Left hindlimb (tissue), 1 donor: Measurements from ENCODE around the gene PRKAG2.
A peak's percentile ranks its signal among the peaks of the same experiment; 100 is the strongest.

Experiments used
- DNase-seq: peaks from one replicate; pipeline ENCODE4 v3.0.0-alpha.2; 2018

Gene PRKAG2

DNA sequence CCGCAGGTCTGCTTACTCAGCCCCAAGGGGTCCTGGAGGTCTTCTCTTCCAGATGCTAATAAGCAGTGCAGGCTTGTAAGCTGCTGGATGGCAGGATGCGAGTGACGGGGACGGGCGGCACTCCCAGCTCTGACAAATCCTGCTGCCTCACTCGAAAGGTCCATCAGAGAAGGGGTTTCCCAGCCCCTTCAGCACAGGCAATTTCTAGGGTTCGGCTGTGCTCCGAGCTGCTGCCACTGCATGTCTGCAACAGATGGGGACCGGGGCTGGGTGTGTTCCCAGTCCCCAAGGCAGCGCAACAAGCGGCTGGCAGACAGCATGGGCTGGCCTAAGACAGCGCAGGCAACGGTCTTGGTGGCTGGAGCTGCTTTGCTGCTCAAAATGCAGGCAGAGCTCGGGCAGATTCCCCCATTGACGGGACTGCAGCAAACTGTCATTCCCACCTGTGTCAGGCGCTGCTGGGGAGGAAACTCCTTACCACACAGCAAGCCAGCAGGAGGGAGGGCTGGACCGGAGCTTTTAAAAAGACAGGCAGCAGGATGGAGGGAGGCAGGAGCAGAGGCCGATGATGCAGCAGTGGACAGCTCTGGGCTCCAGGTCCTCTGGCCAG lies 62.4 kb downstream of the PRKAG2 start:
- DNase-seq = no peak

DNA sequence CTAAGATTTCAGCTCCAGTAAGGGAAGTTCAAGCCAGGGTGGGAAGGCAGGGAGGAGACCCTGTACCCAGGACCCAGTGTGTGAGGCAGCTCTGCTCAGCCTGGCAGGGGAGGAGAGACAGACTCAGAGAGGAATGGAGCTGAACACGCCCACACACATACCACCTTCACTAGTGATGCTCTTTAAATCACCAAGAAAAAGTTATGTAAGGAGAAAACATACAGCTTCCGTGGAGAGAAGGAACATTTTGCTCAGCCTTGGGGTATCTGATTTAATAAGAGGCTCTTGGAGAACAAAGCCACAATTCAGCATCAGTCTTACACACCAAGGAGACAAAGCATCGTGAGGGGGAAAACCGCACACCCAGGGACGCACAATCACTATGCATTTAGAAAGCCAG lies 62.9 kb downstream of the PRKAG2 start:
- no peak for DNase-seq

DNA sequence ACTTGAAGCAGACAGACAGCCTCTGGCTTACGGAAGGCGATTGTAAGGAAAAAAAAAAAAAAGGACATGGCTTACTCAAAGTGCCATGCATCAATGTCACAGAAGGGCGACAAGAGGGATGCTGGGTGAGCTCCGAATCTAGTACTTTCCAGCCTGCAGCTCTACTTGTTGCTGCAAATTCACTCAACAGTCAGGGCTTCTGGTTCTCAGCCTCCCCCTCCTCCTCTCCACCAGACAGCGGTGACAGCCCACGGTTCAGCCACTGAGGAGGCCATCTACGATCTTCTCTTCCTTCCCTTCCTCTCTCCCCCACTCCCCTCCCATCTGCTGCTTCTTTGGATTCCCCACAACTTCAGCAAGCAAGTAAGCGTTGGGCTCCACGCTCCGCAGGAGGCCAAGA lies 63.5 kb downstream of the PRKAG2 start:
- no peak for DNase-seq

DNA sequence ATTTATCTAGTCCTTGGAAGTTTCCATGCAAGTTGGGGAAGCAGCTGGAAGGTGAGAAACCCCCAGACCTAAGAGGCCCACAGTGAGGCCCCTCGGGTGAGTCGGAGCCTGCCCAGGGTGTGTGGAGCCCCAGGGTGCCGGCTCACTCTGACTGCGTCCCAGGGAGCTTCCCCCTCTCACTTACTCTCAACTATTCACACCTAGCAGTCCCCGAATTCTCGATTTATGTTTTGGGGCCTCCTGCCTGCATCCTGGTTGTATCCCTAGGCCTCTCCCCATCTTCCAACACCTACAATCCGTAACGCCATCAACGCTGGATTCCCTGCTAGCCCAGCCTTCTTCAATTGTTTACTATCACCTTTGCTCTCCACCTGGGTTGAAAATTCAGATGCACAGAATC lies 63.9 kb downstream of the PRKAG2 start:
- no peak for DNase-seq

DNA sequence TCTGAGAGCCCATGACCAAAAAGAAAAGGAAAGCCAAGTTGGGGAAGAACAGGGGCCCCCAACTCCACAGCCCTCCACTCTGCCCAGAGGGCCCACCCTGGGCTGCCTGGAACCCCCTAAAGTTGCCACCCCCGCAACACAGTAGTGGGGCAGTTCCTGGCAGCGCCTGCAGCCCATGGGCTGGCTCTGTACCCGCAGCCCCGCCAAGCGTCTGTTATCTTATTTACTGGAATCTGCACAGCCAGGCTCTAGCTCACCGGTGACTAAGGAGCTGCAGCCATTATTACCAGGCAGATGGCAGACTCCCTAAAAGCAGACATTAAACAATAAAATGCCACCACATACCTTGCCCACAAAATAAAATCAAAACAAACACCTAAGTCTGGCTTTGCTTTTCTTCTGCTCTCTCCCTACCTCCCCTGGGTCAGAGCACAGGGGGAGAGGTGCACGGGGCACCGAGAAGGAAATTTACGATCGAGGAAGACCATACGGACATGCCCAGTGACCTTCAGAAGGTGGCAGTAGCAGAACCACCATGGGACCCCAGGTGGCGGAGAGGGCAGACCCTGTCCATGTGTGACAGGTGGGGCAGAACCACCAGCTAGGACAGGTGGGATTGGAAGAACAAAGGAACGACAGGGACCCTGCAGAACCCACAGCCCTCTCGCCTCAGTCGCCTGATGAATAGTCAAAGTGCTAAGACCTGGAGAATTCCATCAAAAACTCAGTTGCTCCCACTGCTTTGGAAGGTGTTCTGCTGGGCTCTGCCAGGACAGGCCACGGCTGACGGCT lies 66.3 kb downstream of the PRKAG2 start:
- DNase-seq = no peak

DNA sequence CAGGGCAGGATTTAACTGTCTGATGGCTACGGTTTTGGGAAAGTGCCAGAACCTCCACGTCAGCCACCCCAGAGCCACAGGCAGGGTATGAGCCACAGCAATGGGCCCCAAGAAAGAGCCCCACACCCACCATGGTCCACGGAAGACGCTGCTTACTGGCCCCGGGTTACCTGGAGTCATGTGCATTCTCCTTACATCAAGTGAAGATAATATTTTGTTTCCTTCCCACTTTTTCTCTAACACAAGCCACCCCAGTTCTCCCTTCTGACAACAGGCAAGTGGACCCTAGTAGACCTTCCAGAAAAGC lies 67.1 kb downstream of the PRKAG2 start:
- peak; percentile 1 for DNase-seq

DNA sequence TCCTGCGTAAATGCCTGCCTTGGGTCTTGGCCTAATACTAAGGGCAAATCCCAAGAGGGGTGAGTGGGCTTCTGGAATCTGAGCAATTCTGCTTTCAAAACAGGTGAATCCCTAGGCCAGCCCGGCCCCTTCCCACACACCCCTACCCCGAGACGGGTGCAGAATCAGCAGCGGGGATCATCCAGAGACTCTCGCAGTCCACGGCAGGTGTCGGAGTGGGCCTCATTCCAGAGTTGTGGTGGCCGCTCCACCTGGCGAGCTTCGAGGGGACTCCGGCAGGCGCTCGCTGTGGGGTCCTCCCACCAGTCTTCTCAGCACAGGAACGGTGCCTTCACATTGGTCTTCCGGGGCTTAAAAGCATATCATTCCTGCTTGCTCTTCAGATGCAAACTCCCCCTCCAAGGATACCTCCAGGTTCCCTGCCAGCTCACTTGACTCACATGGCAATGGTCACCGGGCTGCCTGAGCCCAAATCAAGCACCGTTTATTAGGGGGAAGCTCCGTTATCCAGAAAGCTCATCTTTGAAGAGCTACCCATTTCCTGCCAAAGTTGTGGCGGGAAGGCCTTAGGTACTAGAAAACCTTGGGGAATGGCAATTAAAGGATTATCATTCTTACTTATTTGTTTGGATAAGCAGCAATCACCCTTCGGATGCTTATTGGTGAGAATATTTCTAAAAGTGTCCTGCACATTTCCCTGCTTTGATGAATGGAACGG lies 67.6 kb downstream of the PRKAG2 start:
- peak; percentile 26 for DNase-seq

DNA sequence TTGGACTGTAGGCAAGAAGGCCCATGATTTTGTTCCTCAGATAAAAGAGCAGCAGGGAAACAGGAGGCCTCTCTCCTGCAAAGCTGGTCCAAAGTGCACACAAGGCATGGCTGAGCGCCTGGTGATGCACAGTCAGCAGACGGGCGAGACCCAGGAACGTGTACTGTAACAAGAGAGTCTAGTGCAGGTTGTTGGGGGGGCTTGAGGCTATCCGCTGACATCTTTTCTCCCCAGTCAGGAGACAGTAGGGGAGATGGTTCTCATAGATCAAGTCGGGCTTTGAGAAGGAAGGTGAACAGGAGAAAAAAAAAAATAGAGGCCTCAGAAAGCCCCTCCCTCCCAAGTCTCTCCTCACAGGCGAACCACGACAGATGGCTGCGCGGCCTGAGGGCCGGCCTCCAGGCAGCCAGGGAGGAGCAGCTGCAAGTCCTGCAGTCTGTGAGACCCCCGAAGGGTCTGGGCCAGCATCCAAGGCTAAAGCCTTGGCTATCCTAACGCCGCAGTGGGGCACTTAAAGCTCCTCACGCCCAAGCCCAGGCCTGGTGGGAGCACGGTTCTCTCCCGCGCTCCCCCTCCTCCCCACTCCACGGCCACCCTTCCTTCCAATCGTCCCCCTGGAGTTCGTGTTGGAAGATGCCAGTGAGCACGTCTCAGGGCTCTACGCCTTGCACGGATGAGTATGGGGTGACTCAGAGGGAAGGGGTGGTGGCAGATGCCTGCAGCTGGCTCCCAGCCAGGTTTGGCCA lies 68.3 kb downstream of the PRKAG2 start:
- peak; percentile 40 for DNase-seq

DNA sequence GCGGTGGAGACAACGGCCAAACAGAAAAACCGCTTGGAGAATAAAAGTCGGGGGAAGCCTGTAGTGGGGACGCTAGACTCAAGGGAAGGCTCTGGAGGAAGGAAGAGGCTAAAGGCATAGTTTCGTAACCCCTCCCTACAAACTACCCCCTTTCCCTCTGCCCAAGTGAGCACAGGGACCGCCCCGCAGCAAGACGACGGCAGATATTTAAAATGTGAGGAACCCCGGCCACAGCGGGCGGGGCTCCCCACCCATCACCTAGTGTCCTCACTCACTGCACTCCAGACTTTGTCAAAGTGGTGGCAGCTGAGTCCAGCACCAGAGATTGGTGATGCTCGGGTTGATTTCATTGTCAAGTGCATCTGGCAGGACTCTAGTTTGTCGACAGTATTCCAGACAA lies 69.1 kb downstream of the PRKAG2 start:
- peak; percentile 3 for DNase-seq

DNA sequence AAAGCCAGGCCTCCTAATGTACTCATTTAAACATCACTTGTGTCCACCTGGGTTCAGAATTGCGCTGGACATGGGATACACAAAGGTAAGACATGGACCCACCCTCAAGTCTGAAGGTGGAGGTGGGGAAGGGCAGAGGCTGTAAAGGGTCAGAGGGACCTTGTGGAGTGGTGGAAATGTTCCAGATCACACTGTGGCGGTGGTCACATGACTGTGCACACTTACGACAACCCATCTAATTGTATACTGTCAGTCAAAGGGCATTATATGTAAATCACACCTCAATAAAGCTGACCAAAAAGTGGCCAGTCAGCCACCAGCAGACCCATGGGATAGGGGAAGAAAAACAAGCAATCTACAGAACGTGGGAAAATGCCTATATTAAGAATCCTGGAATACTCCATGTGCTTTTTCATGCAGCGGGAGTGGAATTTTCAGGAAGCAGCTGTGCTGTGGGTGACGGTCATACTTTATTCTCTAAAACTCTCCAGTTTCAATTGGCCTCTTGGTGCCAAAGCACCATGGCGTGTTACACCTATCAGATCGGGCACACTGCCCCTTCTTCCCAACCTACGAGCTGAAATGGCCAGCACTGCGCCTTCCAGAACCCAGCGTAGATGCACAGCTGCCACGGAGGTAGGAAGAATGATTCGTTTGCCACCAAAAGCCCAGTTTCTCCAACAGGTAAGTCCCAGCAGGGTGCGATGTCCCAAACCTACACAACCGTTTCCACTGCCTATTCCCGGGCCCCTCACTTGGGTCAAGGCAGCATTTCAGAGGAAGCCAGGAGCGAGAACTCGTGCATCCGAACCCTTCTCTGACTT lies 69.8 kb downstream of the PRKAG2 start:
- peak; percentile 14 for DNase-seq

DNA sequence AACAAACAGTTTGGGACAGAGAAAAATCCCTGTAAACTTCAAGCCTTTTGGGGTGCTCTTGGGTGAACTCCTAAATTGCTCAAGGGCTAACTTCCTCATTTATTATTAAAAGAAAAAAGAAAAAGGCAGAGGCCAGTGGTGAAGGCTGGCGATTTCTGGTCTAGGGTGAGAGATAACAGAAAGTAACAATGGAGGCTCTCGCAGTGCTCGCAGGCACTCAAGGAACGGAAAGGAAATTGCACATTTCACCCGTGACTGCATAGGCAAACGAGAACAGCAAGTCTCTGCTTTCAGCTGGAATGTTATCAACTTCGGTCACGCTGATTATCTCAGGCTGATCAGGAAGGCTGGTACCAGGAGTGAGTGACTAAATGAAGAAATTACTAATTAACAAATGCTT lies 70.7 kb downstream of the PRKAG2 start:
- DNase-seq = peak; percentile 17

DNA sequence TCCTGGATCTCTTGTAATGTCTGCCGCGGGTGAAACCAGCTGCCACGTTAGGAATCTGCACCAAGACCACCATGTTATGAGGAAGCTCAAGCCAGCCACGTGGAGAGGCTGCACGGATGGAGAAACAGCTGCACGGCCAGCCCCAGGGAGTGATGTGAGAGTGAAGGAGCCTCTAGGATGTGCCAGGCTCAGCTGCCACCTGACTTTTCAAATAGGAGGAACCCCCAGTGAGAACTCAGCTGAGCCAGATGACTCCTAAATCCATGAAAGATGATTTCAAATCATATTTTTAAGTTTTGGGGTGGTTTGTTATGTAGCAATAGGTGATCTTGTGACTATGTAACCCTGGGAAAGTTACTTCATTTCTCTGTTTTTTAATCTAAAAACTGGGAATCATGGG lies 71.7 kb downstream of the PRKAG2 start:
- no peak for DNase-seq

DNA sequence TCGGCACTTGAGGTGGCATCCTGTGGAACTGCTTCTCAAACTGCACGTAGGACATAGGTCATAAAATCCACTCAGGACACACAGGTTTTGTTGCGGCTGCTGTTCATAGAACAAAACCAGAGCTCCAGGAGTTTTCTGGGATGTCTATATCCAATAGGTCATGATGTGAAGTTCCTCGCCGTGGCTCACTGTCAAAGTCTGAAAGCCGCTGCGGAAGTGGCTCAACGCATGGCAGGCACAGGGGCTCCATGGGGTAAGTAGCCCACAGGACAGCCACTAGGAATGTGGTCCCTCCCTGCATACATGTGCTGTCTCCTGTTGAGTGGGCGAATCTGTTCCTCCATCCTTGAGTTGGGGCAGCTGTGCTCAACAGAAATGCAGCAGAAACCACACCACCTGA lies 72.2 kb downstream of the PRKAG2 start:
- DNase-seq = no peak

DNA sequence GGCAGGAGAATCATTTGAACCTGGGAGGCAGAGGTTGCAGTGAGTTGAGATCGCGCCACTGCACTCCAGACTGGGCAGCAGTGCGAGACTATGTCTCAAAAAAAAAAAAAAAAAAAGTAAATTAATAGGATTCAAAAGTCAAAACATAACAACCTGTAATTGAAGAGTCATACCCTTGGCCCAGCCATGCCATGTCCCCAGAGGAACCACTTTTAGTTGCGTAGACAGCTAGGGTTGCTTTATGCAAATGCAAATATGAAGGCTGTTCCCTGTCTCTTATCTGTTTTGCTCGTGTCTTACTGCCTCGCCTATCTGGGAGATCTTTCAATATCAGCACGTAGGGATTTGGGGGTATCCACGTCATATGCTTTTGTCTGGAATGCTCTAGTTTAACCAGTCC lies 73.1 kb downstream of the PRKAG2 start:
- no peak for DNase-seq

DNA sequence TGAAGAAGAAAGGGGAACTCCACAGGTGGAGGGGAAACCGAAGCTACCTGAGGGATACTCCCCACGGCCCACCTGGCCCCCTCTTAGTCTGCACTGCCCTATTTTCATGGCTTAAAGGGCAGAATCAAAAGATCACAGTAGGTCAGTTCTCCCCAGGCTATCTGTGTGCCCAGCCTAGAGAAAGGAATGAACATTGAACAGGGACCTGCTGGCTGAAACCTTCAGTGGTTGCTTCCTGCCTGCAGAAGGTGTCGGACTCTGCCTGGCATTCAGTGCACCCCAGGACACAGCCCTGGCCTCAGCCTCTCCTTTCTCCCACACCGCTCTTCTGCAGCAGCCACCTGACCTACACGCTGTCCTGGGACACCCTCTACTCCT lies 74.5 kb downstream of the PRKAG2 start:
- no peak for DNase-seq

DNA sequence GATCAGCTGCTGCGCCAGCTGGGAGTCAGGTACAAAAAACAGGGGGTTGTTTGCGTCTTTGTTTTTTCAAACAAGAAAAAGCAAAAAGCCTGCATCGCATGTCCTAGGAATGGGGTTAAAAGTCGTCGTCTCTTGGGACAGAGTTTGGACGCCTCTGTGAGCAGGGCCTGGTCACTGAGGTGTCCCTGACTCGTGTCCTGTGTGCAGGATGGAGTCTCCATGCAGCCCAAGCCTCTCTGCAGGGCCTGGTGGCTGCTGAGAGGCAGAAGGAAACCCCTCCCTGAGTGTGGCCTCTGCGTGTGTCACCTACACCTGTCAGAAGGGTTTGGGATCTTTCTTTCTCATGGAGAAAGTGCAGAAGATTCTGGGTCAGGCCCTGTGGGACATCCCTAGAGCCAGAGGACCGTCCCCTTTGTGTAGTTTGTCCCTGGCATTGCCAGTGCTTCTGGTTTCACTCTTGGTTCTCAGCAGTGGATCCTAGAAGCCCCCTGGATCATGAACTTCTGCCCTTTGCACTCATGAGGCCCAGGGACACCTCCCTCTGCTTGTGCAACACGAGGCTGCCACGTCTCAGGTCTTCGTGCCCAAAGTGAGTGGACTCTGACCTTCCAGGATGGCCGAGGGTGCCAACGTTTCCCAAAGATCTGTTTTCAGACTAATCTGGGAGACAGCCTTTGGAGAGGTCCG lies 75.0 kb downstream of the PRKAG2 start:
- no peak for DNase-seq

DNA sequence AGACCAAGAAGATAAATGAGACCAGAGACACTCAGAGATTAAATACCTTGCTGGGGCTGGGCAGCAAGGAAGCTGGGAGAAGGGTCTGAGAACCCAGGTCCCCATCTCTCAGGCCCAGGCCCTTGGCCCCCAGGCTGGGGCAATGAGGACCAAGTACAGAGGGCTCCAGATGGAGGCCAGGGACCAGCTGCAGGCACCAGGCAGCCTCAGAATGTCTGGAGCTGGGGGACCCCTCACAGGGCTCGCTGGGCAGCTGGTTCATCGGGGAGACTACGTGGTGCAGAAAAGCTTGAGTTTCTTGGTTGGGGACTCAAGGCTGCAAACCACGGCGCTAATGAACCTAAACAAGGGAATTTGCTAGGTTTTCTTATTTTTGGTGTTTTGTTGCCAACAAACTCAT lies 75.6 kb downstream of the PRKAG2 start:
- no peak for DNase-seq

DNA sequence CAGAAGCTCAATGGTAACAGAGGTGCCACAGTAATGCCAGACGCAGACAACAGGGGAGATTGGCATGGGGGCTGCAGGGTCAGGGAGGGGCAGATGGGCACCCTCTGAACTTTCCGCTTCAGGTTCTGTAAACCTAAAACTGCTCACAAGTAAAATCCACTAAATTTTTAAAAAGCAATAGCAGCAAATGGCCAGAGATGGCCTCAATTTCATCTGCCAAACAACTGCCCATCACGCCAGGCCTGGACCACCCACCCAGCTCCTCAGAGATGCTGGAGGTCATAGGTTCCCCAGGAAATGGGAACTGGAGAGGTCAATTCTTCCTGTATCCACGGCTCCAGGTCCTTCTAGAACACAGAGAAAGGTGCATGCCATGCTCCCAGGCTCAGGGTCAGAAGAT lies 76.1 kb downstream of the PRKAG2 start:
- DNase-seq = no peak

DNA sequence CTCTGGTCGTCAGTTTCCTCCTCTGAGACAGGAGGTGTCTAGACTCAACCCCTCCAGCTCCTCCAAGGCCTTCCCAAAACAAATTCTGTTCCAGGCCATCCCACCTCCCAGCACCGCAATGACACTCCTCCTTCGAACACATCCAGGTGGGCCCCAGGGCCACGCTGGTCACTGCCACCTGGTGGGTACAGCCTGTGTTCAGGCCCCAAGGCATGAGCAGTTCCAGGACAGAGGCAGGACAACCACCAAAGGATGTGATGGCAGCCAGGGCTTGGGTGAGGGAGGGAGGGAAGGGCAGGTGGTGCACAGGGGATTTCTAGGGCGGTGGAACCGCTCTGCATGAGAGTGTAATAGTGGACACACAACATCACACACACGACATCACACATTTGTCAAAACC lies 76.5 kb downstream of the PRKAG2 start:
- no peak for DNase-seq

DNA sequence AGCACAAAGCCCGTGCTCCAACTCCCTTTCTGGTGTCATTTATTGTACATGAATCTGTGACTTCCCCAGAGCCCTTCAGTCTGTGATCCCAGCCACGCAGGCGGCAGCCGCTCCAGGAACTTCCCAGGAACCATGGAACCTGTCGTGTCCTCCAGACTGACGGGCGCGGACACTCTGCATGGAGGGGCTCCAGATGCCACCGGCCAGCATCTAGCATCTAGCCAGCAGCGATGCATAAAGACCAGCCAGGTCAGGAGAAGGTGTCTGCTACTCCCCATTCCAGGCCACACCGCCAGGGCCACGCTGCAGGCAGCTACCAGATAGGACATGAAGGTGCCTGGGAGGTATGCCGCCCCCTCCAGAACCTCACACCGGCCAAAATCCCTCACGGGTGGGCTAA lies 77.4 kb downstream of the PRKAG2 start:
- no peak for DNase-seq

DNA sequence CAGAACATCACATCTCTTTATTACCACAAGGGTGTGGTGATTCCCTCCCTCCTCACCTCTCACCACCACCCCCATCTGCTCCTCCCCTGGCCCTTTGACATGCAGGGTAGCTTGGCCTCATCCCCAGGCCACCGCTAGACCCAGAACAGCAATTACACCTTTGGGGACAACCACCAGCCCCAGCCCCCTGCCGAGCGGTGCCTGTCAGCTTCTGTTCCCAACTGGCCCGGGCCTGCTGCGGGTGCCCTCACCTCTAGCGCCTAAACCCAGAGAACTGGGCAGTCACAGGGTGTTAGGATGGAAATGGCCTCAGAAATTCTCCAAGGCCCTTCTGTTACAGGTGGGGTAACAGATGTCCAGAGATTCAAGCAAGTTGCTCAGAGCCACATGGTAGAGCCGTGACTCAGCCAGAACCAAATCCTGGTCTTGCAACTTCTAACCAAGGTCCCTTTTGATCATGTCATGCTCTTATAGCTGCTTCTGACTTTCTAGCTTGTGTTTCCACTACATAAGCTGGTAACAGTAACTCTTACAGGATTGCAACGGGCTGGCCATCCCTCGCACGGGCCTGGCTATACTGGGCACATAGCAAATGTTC lies 78.0 kb downstream of the PRKAG2 start:
- no peak for DNase-seq
